Right ventricle myocardium superior (tissue), 1 donor: ENCODE measurements around the gene LCE1A. TPM values are rescaled to one million over a fixed set of nuclear protein-coding genes. Genes with fewer than 3 reads are reported as not detected.

ENCODE experiments used
- ATAC-seq: fragments of 200-7000 bp; cut with Tn5 transposase; one replicate; pipeline ENCODE4 v1.9.1; 2020; ENCODE audit warnings: mild to moderate bottlenecking; ENCODE audit not compliant: poor library complexity
- DNase-seq: peaks from one replicate; pipeline ENCODE4 v3.0.0-alpha.2; 2020
- intact Hi-C: fragments of 100-400 bp; cut with DNase I; formaldehyde crosslinking; loops from one replicate; pipeline ENCODE4 v1.11.2; 2022
- total RNA-seq: library from RNA; stranded (reverse); fragmentation: NEBNext Ultra II Directional; extraction: Animal tissue kit (Norgen Biotek cat#: 25700); gene quantifications from one replicate; pipeline ENCODE4 v1.2.1, GENCODE V29; 2021
- donor health status: DM: no; HTN: yes; CAD: no; lungs with severe emphysema.

The LCE1A gene
- total RNA-seq, 1 donor from 2014 or later, result not detected

DNA sequence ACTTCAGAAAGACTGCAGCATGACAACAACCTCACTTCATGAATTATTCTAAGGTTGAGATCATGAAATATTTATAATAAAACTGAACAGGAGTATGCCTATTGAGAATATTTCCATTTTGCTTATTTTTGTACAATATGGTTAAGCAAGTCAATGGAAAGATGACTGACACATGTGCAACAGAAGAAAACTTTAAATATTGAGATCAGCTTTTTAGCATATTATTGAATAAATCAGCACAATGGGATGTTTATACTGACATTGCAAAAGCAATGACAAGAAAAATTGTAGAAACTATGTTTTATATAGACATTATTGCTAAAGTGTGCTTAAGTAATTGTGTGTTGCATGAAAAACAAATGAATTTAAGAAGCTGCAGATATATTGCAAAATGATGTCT, 37.2 kb downstream of the LCE1A start:
- ATAC-seq, result no peak
- intact Hi-C loops, result loop anchor here (10.0 kb wide), 1 partner anchor 360 kb away; no protein-coding TSS in a partner anchor
- DNase-seq, result no peak

DNA sequence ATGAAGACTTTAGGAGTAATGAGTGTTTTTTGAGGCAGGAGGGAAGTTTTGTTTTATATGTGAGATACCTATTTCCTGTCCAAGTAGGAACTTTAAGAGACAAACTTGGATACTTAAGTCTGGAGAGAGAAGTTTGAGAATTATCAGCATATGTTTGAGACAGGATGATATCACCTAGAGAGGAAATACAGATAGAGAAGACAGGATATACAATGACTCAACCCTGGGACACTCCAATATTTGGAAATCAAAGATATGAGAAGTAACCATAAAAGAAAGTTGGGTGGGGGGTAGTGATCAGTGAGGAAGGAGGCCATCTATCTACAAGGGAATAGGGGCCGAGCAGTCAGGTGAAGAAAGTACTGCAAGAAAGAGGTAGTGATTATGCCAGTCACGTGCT, 39.0 kb downstream of the LCE1A start:
- DNase-seq (no peak), ATAC-seq (no peak)
- intact Hi-C loops, result loop anchor here (10.0 kb wide), 1 partner anchor 358 kb away; no protein-coding TSS in a partner anchor

DNA sequence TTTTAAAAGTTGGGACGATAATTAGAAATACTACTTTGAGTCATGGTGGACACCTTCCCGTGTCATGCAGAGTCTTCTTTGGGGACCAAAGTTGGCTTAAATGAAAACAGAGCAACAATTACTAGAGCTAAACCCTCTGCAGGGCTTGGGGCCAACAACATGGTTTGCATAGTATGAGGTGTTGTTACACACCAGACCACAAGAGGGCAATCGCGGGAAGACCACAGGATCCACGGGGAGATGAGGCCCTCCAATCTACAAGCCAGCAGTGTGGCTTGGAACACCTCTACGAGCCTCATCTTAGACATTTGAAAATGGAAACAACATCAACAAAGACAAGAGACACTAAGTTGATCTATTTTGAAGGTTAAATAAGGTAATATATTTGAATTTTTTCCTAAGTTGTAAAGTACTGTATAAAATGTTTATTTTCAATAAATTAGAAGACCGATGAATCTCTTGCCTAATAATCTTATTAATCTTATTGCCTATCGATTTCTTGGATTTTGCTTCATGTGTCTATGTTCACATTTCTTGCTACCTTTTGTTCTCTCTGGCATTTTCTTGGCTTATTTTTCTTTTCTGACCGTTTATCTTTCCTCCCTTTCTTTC, 42.6 kb downstream of the LCE1A start:
- DNase-seq, result peak; percentile 48
- intact Hi-C loops, result loop anchor here (10.0 kb wide), 1 partner anchor 355 kb away; no protein-coding TSS in a partner anchor
- ATAC-seq, result no peak

DNA sequence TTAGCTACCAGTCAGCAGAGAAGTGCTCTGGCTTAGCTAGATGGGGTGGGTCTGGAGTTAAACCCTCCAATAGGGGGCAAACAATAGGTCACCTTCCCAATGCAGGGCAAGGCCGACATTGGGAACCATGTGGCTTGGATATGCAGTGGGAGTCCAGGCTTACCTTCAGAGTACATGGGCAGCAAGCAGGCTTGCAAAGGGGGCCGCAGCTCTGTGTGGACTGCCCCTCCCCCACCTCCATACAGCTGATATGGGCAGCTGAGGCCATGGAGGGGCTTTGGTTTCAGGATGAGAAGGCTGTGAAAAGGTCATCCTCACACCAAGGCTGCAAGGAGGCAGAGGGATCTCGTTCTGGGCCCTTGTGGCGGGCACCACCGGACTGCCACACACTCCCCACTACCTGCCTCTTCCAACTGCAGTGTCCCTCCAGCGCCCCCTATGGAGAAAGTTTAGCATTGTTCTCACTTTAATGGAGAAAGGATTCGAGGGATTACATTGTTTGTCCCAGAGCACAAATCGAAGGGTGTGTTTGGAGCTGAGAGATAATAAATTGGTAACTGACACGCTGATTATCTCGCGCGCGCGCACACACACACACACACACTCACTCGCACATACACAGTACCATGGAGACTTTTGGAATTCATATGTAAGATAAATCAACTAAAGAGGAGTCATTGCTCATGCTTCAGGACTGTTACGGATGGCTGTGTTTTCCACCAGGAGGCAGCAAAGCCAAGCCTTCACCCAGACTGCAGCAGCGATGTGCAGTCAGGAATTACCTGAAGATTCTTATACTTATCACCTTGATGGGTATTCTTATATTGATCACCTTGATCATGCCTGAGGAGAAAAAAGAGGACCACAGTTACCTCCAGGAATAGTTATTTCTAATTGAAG, 43.8 kb downstream of the LCE1A start:
- DNase-seq, result no peak
- no peak for ATAC-seq
- intact Hi-C loops, result no loop called here

DNA sequence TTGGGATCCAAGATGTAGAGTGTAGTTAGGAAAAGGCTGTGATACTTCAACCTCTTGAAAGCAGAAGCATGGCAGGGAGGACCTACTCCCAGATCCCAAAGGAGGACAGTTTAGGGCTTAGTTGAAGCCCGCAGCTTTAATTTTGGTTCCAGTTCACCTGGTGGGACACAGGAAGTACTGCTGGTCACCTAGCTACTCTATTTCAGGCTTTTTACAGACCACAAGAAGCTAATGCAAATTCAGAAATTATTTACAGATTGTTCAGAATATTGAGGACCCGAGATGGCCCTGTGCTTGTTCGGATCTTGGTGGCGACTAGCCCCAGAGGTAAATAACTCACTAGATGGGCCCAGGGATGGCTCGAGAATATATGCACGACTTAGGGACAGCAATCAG, 44.5 kb downstream of the LCE1A start:
- ATAC-seq (no peak), DNase-seq (no peak)
- intact Hi-C loops, result no loop called here

DNA sequence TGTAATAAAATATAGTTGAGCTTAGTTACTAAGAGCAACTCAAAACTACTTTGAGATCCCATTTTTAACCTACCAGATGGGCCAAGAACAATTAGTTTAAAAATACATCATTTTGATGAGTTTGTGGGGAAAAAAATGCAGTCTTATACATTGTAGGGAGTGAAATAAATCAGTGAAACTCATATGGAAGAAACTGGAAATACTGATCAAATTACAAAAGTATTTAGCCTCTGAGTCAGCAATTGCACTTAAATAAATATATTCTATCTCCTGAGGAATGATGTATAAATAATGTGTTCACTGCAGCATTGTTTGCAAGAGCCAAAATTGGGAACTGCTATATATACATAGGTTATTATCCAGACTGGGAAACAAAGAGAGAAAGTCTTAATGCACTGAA, 46.2 kb downstream of the LCE1A start:
- intact Hi-C loops, result no loop called here
- ATAC-seq (no peak), DNase-seq (no peak)

DNA sequence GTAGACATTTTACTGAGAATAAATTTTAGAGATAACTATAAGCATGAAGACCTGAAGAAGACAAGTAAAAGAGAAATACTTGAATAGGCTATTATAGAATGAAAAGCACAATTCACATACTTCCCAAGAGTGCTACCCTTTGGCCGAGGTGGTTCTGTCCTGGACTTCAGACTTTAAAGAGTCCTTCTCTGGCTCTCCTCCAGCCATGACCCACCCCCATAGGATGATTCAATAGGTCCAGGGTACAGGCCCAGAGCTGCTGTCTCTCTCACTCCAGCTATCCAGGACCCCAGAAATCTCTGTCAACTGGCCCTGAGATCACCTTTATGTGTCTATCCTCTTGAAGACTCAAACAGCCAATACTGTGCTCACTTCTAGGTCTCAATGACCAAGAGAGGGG, 49.6 kb downstream of the LCE1A start:
- DNase-seq (no peak), ATAC-seq (no peak)
- intact Hi-C loops, result no loop called here

Other genes with a start within 250 kb of the LCE1A start
- not detected for gene LCE3D, start 247.0 kb upstream of the LCE1A start, total RNA-seq
- gene LCE3C, start 227.2 kb upstream of the LCE1A start, total RNA-seq, result not detected
- gene LCE3B, start 213.7 kb upstream of the LCE1A start, total RNA-seq, result not detected
- not detected for gene LCE3A, start 204.4 kb upstream of the LCE1A start, total RNA-seq
- not detected for gene LCE2D, start 164.1 kb upstream of the LCE1A start, total RNA-seq
- not detected for gene LCE2C, start 152.2 kb upstream of the LCE1A start, total RNA-seq
- gene LCE2B, start 141.3 kb upstream of the LCE1A start, total RNA-seq, result not detected
- not detected for gene LCE2A, start 129.1 kb upstream of the LCE1A start, total RNA-seq
- gene LCE4A, start 119.3 kb upstream of the LCE1A start, total RNA-seq, result not detected
- not detected for gene KPRP, start 69.4 kb upstream of the LCE1A start, total RNA-seq
- gene LCE1F, start 52.3 kb upstream of the LCE1A start, total RNA-seq, result not detected
- gene LCE1E, start 41.2 kb upstream of the LCE1A start, total RNA-seq, result not detected
- not detected for gene LCE1D, start 30.8 kb upstream of the LCE1A start, total RNA-seq
- not detected for gene LCE1C, start 20.8 kb upstream of the LCE1A start, total RNA-seq
- gene LCE1B, start 15.5 kb upstream of the LCE1A start, total RNA-seq, result not detected
- not detected for gene LCE6A, start 15.4 kb downstream of the LCE1A start, total RNA-seq
- not detected for gene LCE7A, start 32.5 kb downstream of the LCE1A start, total RNA-seq
- not detected for gene SMCP, start 50.8 kb downstream of the LCE1A start, total RNA-seq
- gene IVL, start 81.1 kb downstream of the LCE1A start, total RNA-seq, result not detected
- gene SPRR5, start 119.7 kb downstream of the LCE1A start, total RNA-seq, result not detected
- not detected for gene SPRR4, start 143.2 kb downstream of the LCE1A start, total RNA-seq
- not detected for gene SPRR1A, start 156.6 kb downstream of the LCE1A start, total RNA-seq
- not detected for gene SPRR3, start 174.3 kb downstream of the LCE1A start, total RNA-seq
- gene SPRR1B, start 203.7 kb downstream of the LCE1A start, total RNA-seq, result not detected
- not detected for gene SPRR2D, start 213.6 kb downstream of the LCE1A start, total RNA-seq
- not detected for gene SPRR2A, start 230.0 kb downstream of the LCE1A start, total RNA-seq
- gene SPRR2B, start 244.1 kb downstream of the LCE1A start, total RNA-seq, result not detected